GM18868 (cell line): Measurements from ENCODE around the gene BAZ2A.

Experiments used
- ATAC-seq: cut with Tn5 transposase; IDR thresholded peaks from one replicate; pipeline ENCODE4 v1.9.1; 2021; ENCODE audit warnings: mild to moderate bottlenecking, moderate library complexity; ENCODE audit not compliant: unreplicated experiment

Gene BAZ2A

GRCh38 chr12:56635806-56636674 is 5.9 kb upstream of the BAZ2A start:
- peak; percentile 52 for ATAC-seq

- peak; percentile 29 for ATAC-seq
Observed at GRCh38 chr12:56634837-56635791, 5.0 kb upstream of the BAZ2A start.

- no peak for ATAC-seq
Observed at GRCh38 chr12:56634242-56634836, 4.2 kb upstream of the BAZ2A start.

GRCh38 chr12:56633468-56634241 is 3.5 kb upstream of the BAZ2A start:
- ATAC-seq = no peak

GRCh38 chr12:56632701-56633467 is 2.8 kb upstream of the BAZ2A start:
- ATAC-seq = no peak

- ATAC-seq = peak; percentile 16
Observed at GRCh38 chr12:56631790-56632700, 1.9 kb upstream of the BAZ2A start.

- peak; percentile 1 for ATAC-seq
Observed at GRCh38 chr12:56629459-56630179, 507 bp downstream of the BAZ2A start.

GRCh38 chr12:56628671-56629458 is 1.3 kb downstream of the BAZ2A start:
- no peak for ATAC-seq

- ATAC-seq = no peak
Observed at GRCh38 chr12:56626701-56627100, 3.4 kb downstream of the BAZ2A start.

GRCh38 chr12:56622535-56622934 is 7.6 kb downstream of the BAZ2A start:
- ATAC-seq = no peak

- ATAC-seq = no peak
Observed at GRCh38 chr12:56616925-56617324, 13.2 kb downstream of the BAZ2A start.

GRCh38 chr12:56616244-56616643 is 13.9 kb downstream of the BAZ2A start:
- no peak for ATAC-seq

GRCh38 chr12:56614627-56615026 is 15.5 kb downstream of the BAZ2A start:
- no peak for ATAC-seq

GRCh38 chr12:56604355-56604754 is 25.8 kb downstream of the BAZ2A start:
- no peak for ATAC-seq

GRCh38 chr12:56602239-56602638 is 27.9 kb downstream of the BAZ2A start:
- ATAC-seq = no peak

GRCh38 chr12:56601503-56601902 is 28.6 kb downstream of the BAZ2A start:
- ATAC-seq = no peak

- ATAC-seq = no peak
Observed at GRCh38 chr12:56600753-56601152, 29.4 kb downstream of the BAZ2A start.
